Fibroblast of mammary gland (primary cell): Measurements from ENCODE around the gene COPG2.

Experiments
- DNase-seq: peaks from one replicate; pipeline ENCODE4 v3.0.0-alpha.2; 2010; ENCODE audit warnings: low read depth
- H3K4me3 ChIP-seq: 2 replicates; pipeline ENCODE4 v1.5.1; 2011; ENCODE audit warnings: low read depth, mild to moderate bottlenecking, low read length, moderate library complexity; ENCODE audit not compliant: control insufficient read depth
- TF ChIP-seq, protein P1 (sequence below): conservative IDR thresholded peaks from 2 replicates; pipeline ENCODE4 v1.5.1; 2011; ENCODE audit warnings: low read depth, low read length, inconsistent platforms; ENCODE audit not compliant: control insufficient read depth, insufficient read depth

COPG2 gene

DNA sequence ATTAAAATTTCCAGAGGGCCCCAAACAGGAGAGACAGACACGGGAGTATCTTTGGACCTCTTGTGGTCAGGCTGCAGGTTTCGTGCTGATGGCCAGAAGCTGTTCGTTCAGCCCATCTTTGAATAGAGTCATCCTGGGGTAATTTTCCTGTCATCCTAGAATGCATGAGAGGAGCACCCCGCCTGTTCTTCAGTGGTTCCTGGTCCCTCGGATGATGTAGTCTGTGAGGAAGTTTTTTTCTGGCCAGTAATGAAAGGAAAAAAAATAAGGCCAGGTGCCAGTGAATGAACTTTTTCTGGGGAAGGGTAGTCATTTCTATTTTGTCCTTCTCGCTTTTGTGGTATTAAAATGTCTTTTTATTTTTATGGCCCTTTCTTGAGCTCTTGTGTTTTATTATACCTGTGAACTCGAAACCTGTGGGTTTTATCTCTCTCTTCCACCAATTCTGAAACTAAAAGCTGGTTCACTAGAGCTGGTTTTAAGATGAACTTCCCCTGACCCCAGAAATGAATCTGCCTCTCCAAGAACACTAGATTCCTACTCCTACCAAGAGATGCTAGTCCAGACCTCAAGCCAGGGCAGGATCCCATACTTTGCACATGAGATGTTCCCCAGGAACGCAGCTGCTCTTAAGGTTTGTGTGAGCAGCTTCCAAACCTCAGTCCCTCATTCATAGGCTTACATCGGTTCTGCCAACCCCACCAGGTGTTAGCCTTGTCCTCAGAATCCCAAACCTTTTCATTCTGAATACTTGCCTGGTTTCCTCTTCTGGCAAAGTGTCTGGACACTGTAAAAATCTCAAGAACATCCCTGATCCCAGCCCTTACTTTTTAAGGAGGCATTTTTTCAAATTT, 192.0 kb downstream of the COPG2 start:
- TF ChIP-seq, protein P1, sequence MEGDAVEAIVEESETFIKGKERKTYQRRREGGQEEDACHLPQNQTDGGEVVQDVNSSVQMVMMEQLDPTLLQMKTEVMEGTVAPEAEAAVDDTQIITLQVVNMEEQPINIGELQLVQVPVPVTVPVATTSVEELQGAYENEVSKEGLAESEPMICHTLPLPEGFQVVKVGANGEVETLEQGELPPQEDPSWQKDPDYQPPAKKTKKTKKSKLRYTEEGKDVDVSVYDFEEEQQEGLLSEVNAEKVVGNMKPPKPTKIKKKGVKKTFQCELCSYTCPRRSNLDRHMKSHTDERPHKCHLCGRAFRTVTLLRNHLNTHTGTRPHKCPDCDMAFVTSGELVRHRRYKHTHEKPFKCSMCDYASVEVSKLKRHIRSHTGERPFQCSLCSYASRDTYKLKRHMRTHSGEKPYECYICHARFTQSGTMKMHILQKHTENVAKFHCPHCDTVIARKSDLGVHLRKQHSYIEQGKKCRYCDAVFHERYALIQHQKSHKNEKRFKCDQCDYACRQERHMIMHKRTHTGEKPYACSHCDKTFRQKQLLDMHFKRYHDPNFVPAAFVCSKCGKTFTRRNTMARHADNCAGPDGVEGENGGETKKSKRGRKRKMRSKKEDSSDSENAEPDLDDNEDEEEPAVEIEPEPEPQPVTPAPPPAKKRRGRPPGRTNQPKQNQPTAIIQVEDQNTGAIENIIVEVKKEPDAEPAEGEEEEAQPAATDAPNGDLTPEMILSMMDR: no peak
- DNase-seq: peak; percentile 27
- no peak overlapping the region for H3K4me3 ChIP-seq

DNA sequence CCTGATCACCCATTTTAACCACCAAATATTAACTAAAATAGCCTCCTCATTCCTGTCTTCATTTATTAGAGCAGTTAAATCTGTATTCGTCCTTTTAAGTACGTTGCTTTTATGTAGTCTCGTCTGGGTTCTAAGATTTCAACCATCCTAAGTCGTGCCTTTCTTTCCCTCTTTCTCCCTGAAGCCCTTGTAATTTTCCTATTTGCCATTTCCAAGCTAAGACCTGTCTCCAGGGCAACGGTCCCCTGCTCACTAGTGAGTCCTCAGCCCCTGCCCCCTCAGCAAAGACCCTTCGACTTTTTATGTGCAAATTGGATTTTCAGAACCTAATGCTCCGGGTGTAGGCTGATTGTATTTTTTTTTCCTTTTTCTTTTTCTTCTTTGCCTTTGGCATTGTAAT, 192.8 kb downstream of the COPG2 start:
- no peak overlapping the region for H3K4me3 ChIP-seq
- no peak for DNase-seq
- TF ChIP-seq, protein P1: no peak

DNA sequence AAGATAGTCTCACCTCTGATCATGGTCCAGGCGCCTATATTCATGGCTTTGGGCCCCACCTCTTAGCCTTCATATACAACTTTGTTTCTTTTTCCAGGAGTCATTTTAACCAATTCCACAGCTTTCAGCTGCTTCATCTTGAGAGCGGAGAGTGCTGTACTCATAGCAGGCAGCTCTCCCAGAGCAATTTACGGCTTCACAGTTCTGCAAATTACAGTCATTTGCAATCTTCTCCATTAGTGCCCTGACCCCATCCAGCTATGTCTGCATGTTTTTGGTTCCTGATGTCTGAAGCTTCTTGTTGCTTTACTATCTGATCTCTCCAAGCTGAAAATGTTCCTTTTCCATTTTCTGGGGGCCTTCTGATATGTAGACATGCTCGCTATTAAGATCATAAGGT, 194.7 kb downstream of the COPG2 start:
- H3K4me3 ChIP-seq: no peak overlapping the region
- TF ChIP-seq, protein P1: no peak
- no peak for DNase-seq

DNA sequence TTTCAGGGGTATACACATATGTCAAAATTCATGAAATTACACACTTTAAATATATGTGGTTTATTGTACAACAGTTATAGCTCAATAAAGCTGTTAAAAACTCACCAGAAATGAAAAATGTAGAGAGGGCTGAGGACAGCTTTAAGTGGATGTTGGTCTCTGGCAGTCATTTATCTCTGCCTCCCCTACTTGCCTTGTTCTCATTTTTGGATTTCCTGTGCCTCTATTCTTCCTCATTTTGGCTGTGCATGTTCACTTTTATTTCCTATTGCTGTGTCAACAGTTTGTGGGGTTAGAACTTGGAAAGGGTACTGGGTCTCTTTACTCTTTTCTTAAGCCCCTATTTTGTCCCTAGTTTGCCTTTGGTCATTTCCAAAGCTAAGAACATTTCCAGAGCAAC, 195.3 kb downstream of the COPG2 start:
- TF ChIP-seq, protein P1: no peak
- no peak for DNase-seq
- no peak overlapping the region for H3K4me3 ChIP-seq

DNA sequence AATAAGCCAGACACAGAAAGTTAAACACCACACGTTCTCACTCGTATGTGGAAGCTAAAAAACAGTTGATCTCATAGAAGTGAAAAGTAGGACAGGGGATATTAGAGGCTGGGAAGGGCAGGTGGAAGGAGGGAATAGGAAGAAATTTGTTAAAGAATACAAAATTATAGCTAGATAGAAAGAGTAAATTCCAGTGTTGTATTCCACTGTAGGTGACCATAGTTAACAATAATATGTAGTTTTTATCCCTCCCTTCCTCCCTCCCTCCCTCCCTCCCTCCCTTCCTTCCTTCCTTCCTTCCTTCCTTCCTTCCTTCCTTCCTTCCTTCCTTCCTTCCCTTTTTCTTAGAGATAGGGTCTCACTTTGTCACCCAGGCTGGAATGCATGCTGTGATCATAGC, 196.6 kb downstream of the COPG2 start:
- H3K4me3 ChIP-seq: no peak overlapping the region
- TF ChIP-seq, protein P1: no peak
- DNase-seq: no peak

DNA sequence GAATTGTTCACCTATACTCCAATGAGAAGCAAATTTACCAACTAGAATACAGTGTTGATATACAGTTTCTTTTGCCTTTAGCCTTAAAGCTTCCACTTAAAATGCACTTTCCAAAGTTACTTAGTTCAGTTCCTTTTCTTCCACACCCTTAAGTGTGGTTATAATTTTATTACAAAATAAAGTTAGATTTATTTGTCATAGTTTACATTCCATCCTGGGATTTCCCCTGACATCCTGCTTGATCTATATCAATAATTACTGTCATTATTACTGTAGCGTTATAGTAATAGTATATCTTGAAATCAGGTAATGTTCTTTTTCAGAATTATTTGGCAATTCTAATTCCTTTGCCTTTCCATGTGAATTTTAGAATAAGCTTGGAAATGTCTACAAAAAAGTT, 199.9 kb downstream of the COPG2 start:
- TF ChIP-seq, protein P1: no peak
- no peak for DNase-seq
- no peak overlapping the region for H3K4me3 ChIP-seq
